MM.1S (cell line): Measurements from ENCODE around the gene TEX2.
"Not testable (repeated sequence)": the region's sequence is repeated elsewhere in the genome, so short reads cannot be mapped to it uniquely, and the experiment has no call there.

Experiments
- DNase-seq: peaks from one replicate; pipeline ENCODE4 v3.0.0-alpha.2; 2015
- H2AFZ ChIP-seq: fragments of 300-600 bp; sonication (generic); 2 replicates; pipeline ENCODE4 v1.6.0; 2016; ENCODE audit warnings: antibody characterized with exemption, low read length
- H3F3A ChIP-seq: fragments of 300-600 bp; sonication (generic); 2 replicates; pipeline ENCODE4 v1.6.1; 2016; ENCODE audit warnings: mild to moderate bottlenecking, antibody characterized with exemption, low read length, moderate library complexity, mixed read lengths; ENCODE audit not compliant: insufficient read depth
- H3K27ac ChIP-seq: fragments of 300-600 bp; sonication (generic); 2 replicates; pipeline ENCODE4 v1.5.1; 2016; ENCODE audit warnings: mild to moderate bottlenecking, low read length
- H3K27me3 ChIP-seq: fragments of 300-600 bp; sonication (generic); replicated peaks from 2 replicates; pipeline ENCODE4 v1.6.0; 2016; ENCODE audit warnings: low read length; ENCODE audit not compliant: insufficient read depth
- H3K36me3 ChIP-seq: fragments of 300-600 bp; sonication (generic); replicated peaks from 2 replicates; pipeline ENCODE4 v1.6.1; 2016; ENCODE audit warnings: mild to moderate bottlenecking, low read length, mixed read lengths; ENCODE audit not compliant: insufficient read depth
- H3K4me1 ChIP-seq: fragments of 300-600 bp; sonication (generic); 2 replicates; pipeline ENCODE4 v1.6.1; 2016; ENCODE audit warnings: low read length, mixed read lengths
- H3K4me2 ChIP-seq: fragments of 300-600 bp; sonication (generic); 2 replicates; pipeline ENCODE4 v1.6.0; 2016; ENCODE audit warnings: low read depth, low read length
- H3K4me3 ChIP-seq: fragments of 300-600 bp; sonication (generic); 2 replicates; pipeline ENCODE4 v1.5.1; 2016; ENCODE audit warnings: low read length, mixed read lengths
- H3K79me2 ChIP-seq: fragments of 300-600 bp; sonication (generic); 2 replicates; pipeline ENCODE4 v1.6.1; 2016; ENCODE audit warnings: mixed run types, low read length, mixed read lengths
- H3K9ac ChIP-seq: fragments of 300-600 bp; sonication (generic); 2 replicates; pipeline ENCODE4 v1.6.1; 2016; ENCODE audit warnings: low read length, mixed read lengths
- H3K9me2 ChIP-seq: fragments of 300-600 bp; sonication (generic); replicated peaks from 2 replicates; pipeline ENCODE4 v1.6.1; 2016; ENCODE audit warnings: mild to moderate bottlenecking, low read length, mixed read lengths; ENCODE audit not compliant: insufficient read depth
- H3K9me3 ChIP-seq: fragments of 300-600 bp; sonication (generic); replicated peaks from 2 replicates; pipeline ENCODE4 v1.6.1; 2016; ENCODE audit warnings: mild to moderate bottlenecking, low read length, mixed read lengths; ENCODE audit not compliant: insufficient read depth
- H4K20me1 ChIP-seq: fragments of 300-600 bp; sonication (generic); 2 replicates; pipeline ENCODE4 v1.6.1; 2016; ENCODE audit warnings: mild to moderate bottlenecking, low read length, moderate library complexity, mixed read lengths; ENCODE audit not compliant: insufficient read depth
- EZH2 ChIP-seq: fragments of 300-600 bp; sonication (generic); optimal IDR thresholded peaks from 2 replicates; pipeline ENCODE3; 2017; ENCODE audit warnings: low read depth, mild to moderate bottlenecking, antibody characterized with exemption, low read length, mixed read lengths
- EZH2phosphoT487 ChIP-seq: fragments of 300-600 bp; sonication (generic); IDR thresholded peaks from 2 replicates; pipeline ENCODE4 v1.6.1; 2018; ENCODE audit warnings: antibody characterized with exemption, low read length
- TF ChIP-seq, protein P1 (sequence below): fragments of 300-600 bp; sonication (generic); IDR thresholded peaks from 2 replicates; pipeline ENCODE4 v1.5.1; 2016; ENCODE audit warnings: antibody characterized with exemption, low read length, mixed read lengths

Gene TEX2

DNA sequence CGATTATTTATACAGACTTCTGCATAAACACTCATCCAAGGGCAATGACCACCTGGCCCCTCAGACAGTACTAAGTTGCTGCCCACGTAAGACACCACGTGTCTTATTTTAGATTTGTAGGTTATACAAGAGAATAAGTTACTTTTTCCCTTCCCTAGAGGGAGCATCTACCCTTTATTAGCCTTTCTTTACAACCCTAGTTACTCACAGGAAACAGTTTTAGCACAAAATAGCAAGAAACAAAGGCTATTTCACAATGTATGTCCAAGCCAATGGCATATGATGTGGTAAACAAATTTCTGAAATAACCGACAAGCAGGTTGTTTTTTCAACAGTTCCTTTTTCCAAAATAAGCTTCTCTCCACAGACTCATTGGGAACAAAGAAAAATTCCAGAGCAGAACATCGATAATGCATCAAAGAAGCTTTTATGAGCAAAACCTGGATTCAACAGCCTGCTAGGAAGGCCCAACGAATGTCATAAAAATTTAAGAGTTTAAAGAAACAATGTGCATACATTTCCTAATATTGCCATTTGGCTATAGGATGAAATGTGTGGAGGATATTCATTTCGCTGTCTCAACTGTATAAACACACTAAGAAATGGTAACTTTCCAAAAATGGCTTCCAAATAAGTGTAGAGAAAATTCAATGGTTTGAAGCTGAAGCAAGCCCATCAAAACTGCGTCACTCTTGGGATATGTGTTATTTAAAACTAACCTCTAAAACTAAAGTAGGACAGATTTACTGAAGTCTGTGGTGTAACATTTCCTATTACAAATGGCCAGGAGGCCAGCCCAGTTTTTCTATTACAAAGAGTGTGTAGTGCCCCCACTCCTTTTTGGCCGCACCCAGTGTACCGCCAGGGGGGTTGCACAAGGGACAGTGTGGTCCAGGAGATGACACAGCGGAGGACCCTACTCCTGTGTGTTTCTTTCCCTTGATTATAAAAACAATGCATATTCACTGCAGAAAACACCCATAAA is 82.7 kb downstream of the TEX2 start:
- no peaks in the 10 kb centered on the region for H3K9me2 ChIP-seq
- no peak overlapping the region for H3K27ac ChIP-seq
- no peaks in the 10 kb centered on the region for H3K9me3 ChIP-seq
- H3K79me2 ChIP-seq, result no peaks in the 10 kb centered on the region
- no peaks in the 10 kb centered on the region for H3K36me3 ChIP-seq
- no peak overlapping the region for H3K9ac ChIP-seq
- TF ChIP-seq, protein P1, sequence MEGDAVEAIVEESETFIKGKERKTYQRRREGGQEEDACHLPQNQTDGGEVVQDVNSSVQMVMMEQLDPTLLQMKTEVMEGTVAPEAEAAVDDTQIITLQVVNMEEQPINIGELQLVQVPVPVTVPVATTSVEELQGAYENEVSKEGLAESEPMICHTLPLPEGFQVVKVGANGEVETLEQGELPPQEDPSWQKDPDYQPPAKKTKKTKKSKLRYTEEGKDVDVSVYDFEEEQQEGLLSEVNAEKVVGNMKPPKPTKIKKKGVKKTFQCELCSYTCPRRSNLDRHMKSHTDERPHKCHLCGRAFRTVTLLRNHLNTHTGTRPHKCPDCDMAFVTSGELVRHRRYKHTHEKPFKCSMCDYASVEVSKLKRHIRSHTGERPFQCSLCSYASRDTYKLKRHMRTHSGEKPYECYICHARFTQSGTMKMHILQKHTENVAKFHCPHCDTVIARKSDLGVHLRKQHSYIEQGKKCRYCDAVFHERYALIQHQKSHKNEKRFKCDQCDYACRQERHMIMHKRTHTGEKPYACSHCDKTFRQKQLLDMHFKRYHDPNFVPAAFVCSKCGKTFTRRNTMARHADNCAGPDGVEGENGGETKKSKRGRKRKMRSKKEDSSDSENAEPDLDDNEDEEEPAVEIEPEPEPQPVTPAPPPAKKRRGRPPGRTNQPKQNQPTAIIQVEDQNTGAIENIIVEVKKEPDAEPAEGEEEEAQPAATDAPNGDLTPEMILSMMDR, result no peak
- TF ChIP-seq EZH2 (no peak), EZH2phosphoT487 (no peak)
- no peak overlapping the region for H3K4me3 ChIP-seq
- H3F3A ChIP-seq, result 0 out of 2 replicates have a peak, but pooled peaks cover 2% of the 10 kb centered on the region
- no peak overlapping the region for H2AFZ ChIP-seq
- no peak overlapping the region for H3K4me2 ChIP-seq
- no peaks in the 10 kb centered on the region for H3K27me3 ChIP-seq
- no peak for DNase-seq
- H4K20me1 ChIP-seq, result no peaks in the 10 kb centered on the region
- H3K4me1 ChIP-seq, result no peaks in the 10 kb centered on the region

DNA sequence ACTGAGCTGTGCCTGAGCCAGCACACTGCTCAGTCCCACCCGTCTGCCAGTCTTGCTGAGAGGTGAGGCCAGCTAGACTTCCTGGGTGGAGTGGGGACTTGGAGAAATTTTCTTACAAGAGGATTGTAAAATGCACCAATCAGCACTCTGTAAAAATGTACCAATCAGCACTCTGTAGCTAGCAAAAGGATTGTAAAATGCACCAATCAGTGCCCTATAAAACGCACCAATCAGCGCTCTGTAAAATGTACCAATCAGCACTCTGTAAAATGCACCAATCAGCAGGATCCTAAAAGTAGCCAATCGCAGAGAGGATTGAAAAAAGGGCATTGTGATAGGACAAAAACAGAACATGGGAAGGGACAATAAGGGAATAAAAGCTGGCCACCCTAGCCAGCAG is 84.0 kb downstream of the TEX2 start:
- DNase-seq, H3K27me3 ChIP-seq, H3K4me2 ChIP-seq, H3K4me1 ChIP-seq, H2AFZ ChIP-seq, H3K79me2 ChIP-seq, H3K9me2 ChIP-seq, H4K20me1 ChIP-seq, H3K4me3 ChIP-seq, H3K9me3 ChIP-seq, H3K36me3 ChIP-seq, H3K27ac ChIP-seq, H3K9ac ChIP-seq, H3F3A ChIP-seq: not testable (repeated sequence)

DNA sequence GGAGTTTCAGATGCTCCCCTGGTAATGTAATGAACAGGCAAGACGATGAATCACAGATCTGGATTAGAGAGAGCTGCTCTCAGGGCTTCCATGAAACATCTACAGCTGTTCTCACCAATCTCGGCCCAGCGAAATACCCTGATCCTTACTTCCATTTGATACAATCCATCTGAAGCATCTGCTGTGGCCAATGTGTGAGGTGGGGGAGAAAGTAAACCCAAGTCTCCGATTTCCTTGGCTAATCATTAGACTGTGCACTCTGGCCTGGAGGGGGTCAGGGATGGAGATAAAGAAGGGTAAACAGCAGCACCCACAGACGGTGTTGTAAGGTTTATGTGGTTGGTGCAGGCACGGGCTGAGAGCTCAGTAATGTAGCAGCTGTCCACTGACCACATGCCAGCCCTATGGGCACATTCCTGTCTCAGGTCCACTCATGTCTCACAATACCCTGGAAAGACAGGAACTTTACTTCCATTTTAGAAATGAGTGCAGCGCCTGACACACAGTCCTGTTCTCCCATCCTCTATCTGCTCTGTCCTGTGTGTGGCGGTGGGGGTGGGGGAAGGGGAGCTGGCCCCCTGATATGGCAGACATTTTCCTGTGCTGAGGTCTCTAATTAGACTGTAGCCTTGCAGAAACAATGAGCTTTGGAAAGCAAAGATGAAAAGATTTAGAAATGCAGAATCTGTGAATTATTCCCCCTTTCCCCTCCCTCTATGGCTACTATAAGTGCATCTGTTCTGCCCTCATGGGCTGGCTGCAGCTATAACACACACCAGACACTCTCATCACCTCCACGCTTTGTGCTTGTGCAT is 84.8 kb downstream of the TEX2 start:
- no peaks in the 10 kb centered on the region for H3K79me2 ChIP-seq

More for the DNA sequence above, 84.8 kb downstream of the TEX2 start:
- Histone ChIP-seq H2AFZ (no peak overlapping the region), H3K36me3 (no peaks in the 10 kb centered on the region), H3K4me2 (no peak overlapping the region), H3K4me3 (no peak overlapping the region), H3K9me2 (no peaks in the 10 kb centered on the region), H3K4me1 (no peaks in the 10 kb centered on the region), H3K27ac (no peak overlapping the region), H3K9me3 (no peaks in the 10 kb centered on the region), H3K27me3 (no peaks in the 10 kb centered on the region), H4K20me1 (no peaks in the 10 kb centered on the region), H3F3A (no peaks in the 10 kb centered on the region), H3K9ac (no peak overlapping the region)
- no peak for DNase-seq
- TF ChIP-seq, protein P1, result no peak
- TF ChIP-seq EZH2phosphoT487, result no peak
- TF ChIP-seq EZH2, result no peak
